Measurements from ENCODE around the gene SUPT4H1. TPM values are rescaled to one million over a fixed set of nuclear protein-coding genes. Genes with fewer than 3 reads are reported as not detected.

The SUPT4H1 gene
- total RNA-seq, 4 donors from 2014 or later, result 38.2 to 56.3 (median 44.2) TPM

GRCh38 chr17:58325289-58325726 lies 26.7 kb downstream of the SUPT4H1 start:
- 72 to 75% methylated on average over 9 to 11 of the region's 11 CpGs for WGBS, 2 donors
- intact Hi-C loops (cut with DNase I), result loop anchor here (10.0 kb wide), 1 partner anchor 49 kb away; no protein-coding TSS in a partner anchor
- Histone ChIP-seq H3K4me3 (replicated peaks in 1 of 3) (peak overlapping the region in 1 of 3 donors; percentile 51), H3K36me3 (no peaks in the 10 kb centered on the region), H3K9me3 (no peaks in the 10 kb centered on the region), H3K27ac (no peak overlapping the region), H3K27me3 (no peaks in the 10 kb centered on the region), H3K4me1 (peaks cover 8 to 16% of the 10 kb centered on the region in 2 donors)
- DNase-seq, result no peak
- TF ChIP-seq, protein P1, sequence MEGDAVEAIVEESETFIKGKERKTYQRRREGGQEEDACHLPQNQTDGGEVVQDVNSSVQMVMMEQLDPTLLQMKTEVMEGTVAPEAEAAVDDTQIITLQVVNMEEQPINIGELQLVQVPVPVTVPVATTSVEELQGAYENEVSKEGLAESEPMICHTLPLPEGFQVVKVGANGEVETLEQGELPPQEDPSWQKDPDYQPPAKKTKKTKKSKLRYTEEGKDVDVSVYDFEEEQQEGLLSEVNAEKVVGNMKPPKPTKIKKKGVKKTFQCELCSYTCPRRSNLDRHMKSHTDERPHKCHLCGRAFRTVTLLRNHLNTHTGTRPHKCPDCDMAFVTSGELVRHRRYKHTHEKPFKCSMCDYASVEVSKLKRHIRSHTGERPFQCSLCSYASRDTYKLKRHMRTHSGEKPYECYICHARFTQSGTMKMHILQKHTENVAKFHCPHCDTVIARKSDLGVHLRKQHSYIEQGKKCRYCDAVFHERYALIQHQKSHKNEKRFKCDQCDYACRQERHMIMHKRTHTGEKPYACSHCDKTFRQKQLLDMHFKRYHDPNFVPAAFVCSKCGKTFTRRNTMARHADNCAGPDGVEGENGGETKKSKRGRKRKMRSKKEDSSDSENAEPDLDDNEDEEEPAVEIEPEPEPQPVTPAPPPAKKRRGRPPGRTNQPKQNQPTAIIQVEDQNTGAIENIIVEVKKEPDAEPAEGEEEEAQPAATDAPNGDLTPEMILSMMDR (IDR thresholded peaks at IDR 0.05), result no peak
- no peak for TF ChIP-seq POLR2A (IDR thresholded peaks at IDR 0.05)

DNA sequence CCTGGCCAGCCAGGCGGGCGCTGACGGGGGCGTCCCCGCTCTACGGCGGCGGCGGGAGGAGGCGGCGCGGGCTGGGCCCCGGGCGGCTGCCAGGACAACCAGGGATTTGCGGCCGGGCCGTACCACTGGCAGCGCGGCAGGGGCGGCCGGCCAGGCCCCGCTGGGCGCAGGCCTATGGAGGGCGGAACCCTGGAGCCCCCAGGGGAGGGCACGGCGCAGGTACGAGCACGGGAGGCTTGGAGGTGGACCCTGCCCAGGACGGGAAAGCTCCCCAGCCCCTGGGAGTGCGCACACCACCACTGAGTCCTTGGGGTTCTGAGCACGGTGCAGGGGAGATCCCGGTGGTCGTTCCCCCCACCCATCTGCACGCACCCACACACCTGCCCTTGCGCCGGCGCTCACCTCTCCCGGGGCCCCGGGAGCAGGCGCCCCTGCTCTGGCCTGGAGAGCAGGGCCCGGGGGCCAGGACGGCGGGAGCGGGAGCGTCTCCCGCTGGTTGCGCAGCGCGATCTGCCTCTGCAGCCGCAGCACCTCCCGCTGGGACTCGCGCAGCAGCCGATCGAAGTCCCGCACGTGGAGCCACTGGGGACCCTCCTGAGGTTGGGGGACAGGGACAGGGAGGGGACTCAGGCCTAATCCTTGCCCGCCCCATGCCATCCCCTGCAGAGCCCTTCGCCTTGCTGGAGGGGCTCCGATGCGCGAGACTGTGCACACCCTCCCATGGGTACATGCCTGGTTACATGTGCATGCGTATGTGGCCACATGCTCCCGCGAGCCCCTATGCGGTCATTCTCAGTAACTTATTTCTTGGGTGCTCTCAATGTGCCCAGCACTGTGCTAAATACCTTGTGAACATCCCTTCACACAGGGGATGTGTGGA lies 27.4 kb downstream of the SUPT4H1 start:
- intact Hi-C loops (cut with DNase I), result loop anchor here (10.0 kb wide), 1 partner anchor 50 kb away; no protein-coding TSS in a partner anchor
- DNase-seq, result peak; percentile 69 to 73
- Histone ChIP-seq H3K4me3 (replicated peaks in 1 of 3) (peak overlapping the region; percentile 37 to 66 (median 51)), H3K27me3 (no peaks in the 10 kb centered on the region), H3K27ac (no peak overlapping the region), H3K4me1 (peaks cover 8 to 16% of the 10 kb centered on the region in 2 donors), H3K9me3 (no peaks in the 10 kb centered on the region), H3K36me3 (no peaks in the 10 kb centered on the region)
- TF ChIP-seq, protein P1 (IDR thresholded peaks at IDR 0.05), result no peak
- peak in 1 of 2 donors; percentile 41 for TF ChIP-seq POLR2A (IDR thresholded peaks at IDR 0.05)
- 15 to 16% methylated on average over 8 to 26 of the region's 66 CpGs for WGBS, 2 donors

DNA sequence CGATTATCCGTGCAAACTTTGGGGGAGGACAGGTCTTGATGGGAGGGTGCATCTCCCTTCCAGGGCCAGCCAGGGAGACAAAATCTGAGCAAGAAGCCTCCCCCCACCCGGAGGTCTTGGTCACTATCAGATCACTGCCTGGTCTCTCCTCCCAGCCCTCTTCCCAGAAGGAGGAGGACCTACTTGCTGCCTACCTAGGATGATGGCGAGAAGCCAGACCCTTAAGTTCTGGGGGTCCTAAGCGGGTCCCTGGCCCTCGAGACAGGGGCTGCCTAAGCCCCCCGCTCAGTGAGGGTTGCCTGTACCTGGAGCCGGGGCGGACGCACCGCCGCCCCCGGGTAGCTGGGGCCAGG lies 28.0 kb downstream of the SUPT4H1 start:
- Histone ChIP-seq H3K27me3 (no peaks in the 10 kb centered on the region), H3K9me3 (no peaks in the 10 kb centered on the region), H3K4me1 (peaks cover 8 to 16% of the 10 kb centered on the region in 2 donors), H3K27ac (peak overlapping the region in 1 of 3 donors; percentile 23), H3K4me3 (replicated peaks in 1 of 3) (peak overlapping the region; percentile 37 to 66 (median 51)), H3K36me3 (no peaks in the 10 kb centered on the region)
- DNase-seq, result no peak
- intact Hi-C loops (cut with DNase I), result loop anchor here (10.0 kb wide), 1 partner anchor 51 kb away; no protein-coding TSS in a partner anchor
- TF ChIP-seq, protein P1 (IDR thresholded peaks at IDR 0.05), result no peak
- TF ChIP-seq POLR2A (IDR thresholded peaks at IDR 0.05), result no peak
- 11 to 30% methylated on average over 2 to 12 of the region's 13 CpGs for WGBS, 2 donors

- no peaks in the 10 kb centered on the region for H3K9me3 ChIP-seq
- 54 to 68% methylated on average over 6 to 8 of the region's 8 CpGs for WGBS, 2 donors
- H3K36me3 ChIP-seq, result no peaks in the 10 kb centered on the region
- TF ChIP-seq, protein P1 (IDR thresholded peaks at IDR 0.05), result no peak
- TF ChIP-seq POLR2A (IDR thresholded peaks at IDR 0.05), result no peak
- no peak for DNase-seq
- peak overlapping the region in 2 of 3 donors; percentile 37 to 51 for H3K4me3 ChIP-seq (replicated peaks in 1 of 3)
- no peaks in the 10 kb centered on the region for H3K27me3 ChIP-seq
- H3K4me1 ChIP-seq, result peaks cover 8 to 16% of the 10 kb centered on the region in 2 donors
- peak overlapping the region in 1 of 3 donors; percentile 23 for H3K27ac ChIP-seq
- intact Hi-C loops (cut with DNase I), result loop anchor here (10.0 kb wide), 1 partner anchor 51 kb away; no protein-coding TSS in a partner anchor
Observed at GRCh38 chr17:58323366-58324055, 28.5 kb downstream of the SUPT4H1 start.

All from thyroid gland (tissue), 4 donors.